ENCODE results near the gene ZIC4.

The ZIC4 gene

DNA sequence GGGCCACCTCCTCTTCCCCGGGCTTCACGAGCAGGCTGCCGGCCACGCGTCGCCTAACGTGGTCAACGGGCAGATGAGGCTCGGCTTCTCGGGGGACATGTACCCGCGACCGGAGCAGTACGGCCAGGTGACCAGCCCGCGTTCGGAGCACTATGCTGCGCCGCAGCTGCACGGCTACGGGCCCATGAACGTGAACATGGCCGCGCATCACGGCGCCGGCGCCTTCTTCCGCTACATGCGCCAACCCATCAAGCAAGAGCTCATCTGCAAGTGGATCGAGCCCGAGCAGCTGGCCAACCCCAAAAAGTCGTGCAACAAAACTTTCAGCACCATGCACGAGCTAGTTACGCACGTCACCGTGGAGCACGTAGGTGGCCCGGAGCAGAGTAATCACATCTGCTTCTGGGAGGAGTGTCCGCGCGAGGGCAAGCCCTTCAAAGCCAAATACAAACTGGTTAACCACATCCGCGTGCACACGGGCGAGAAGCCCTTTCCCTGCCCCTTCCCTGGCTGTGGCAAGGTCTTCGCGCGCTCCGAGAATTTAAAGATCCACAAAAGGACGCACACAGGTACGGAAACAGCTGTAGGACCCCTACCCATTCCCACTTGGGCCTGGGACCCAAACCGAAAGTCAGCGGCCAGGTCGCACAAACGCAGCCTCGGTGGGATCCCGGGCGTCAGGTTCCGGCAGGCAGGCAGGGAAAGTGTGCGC, 4.3 kb upstream of the ZIC4 start:
- no peak for DNase-seq (ENCODE audit: low read depth)
- H3K4me3 ChIP-seq (ENCODE audit: control insufficient read depth, low read depth, low read length), result peak overlapping the region; percentile 45

GRCh38 chr3:147410116-147410525, 3.8 kb upstream of the ZIC4 start:
- peak overlapping the region; percentile 45 for H3K4me3 ChIP-seq (ENCODE audit: control insufficient read depth, low read depth, low read length)
- TF ChIP-seq CTCF (IDR thresholded peaks at IDR 0.05; ENCODE audit: control insufficient read depth, insufficient read depth, low read depth, low read length, missing control alignments), result no peak
- no peak for DNase-seq (ENCODE audit: low read depth)

More for the DNA sequence above, 4.3 kb upstream of the ZIC4 start:
- no peak for TF ChIP-seq CTCF (IDR thresholded peaks at IDR 0.05; ENCODE audit: control insufficient read depth, insufficient read depth, low read depth, low read length, missing control alignments)

GRCh38 chr3:147409143-147410115, 3.1 kb upstream of the ZIC4 start, which contains the start of gene ZIC1:
TSS of gene ZIC1 (plus strand) at chr3:147409365. CDS start at chr3:147410113, 748 bp downstream.
- no peak for DNase-seq (ENCODE audit: low read depth)
- no peak for TF ChIP-seq CTCF (IDR thresholded peaks at IDR 0.05; ENCODE audit: control insufficient read depth, insufficient read depth, low read depth, low read length, missing control alignments)
- H3K4me3 ChIP-seq (ENCODE audit: control insufficient read depth, low read depth, low read length), result peak within 1 kb of the TSS; percentile 45

GRCh38 chr3:147408188-147409100, 2.1 kb upstream of the ZIC4 start:
- no peak for DNase-seq (ENCODE audit: low read depth)
- no peak for TF ChIP-seq CTCF (IDR thresholded peaks at IDR 0.05; ENCODE audit: control insufficient read depth, insufficient read depth, low read depth, low read length, missing control alignments)
- H3K4me3 ChIP-seq (ENCODE audit: control insufficient read depth, low read depth, low read length), result no peak overlapping the region

GRCh38 chr3:147407498-147408187, 1.3 kb upstream of the ZIC4 start:
- no peak for DNase-seq (ENCODE audit: low read depth)
- no peak for TF ChIP-seq CTCF (IDR thresholded peaks at IDR 0.05; ENCODE audit: control insufficient read depth, insufficient read depth, low read depth, low read length, missing control alignments)
- H3K4me3 ChIP-seq (ENCODE audit: control insufficient read depth, low read depth, low read length), result no peak overlapping the region

All from AG09309 (cell line).